ENCODE results near the gene LRFN2. TPM values are rescaled to one million over a fixed set of nuclear protein-coding genes. Genes with fewer than 3 reads are reported as not detected.

The LRFN2 gene
- polyA plus RNA-seq, 1 of the 3 experiments (the other 2 are of a cell fraction), result 0.02 TPM

DNA sequence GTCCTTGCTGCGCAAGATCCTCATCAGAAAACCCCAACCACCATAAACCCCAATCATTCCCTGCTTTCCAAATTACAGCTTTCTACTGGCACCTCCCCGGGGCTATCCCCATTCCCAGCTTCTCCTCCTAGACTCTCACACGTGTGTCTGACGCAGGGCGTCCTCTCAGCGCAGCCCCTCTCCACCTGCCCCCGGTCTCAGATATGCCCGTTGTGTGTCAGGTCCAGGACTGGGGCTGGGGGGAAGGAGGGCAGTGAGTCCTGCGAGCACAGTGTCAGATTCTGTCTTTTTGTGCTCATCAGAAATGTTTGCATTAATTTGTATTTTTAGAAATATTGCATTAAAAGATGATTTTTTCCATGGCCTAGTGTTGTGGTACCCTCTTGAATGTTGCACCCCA is 48.6 kb downstream of the LRFN2 start:
- Histone ChIP-seq H3K27me3 (ENCODE audit: insufficient read depth) (no peaks in the 10 kb centered on the region), H3F3A (replicated peaks; ENCODE audit: insufficient read depth) (no peaks in the 10 kb centered on the region), H3K9me2 (no peaks in the 10 kb centered on the region), H2AFZ (ENCODE audit: low read depth) (no peak overlapping the region), H3K36me3 (replicated peaks in 1 of 2; ENCODE audit: control insufficient read depth in 1 of 2, insufficient read depth in 2 of 2, low read length in 1 of 2) (no peaks in the 10 kb centered on the region), H3K4me3 (ENCODE audit: low read depth in 2 of 2, low read length in 1 of 2) (no peak overlapping the region), H4K20me1 (ENCODE audit: insufficient read depth) (no peaks in the 10 kb centered on the region), H3K27ac (ENCODE audit: low read depth in 2 of 2, low read length in 1 of 2) (no peak overlapping the region), H3K9ac (no peak overlapping the region), H3K79me2 (ENCODE audit: insufficient read depth) (no peaks in the 10 kb centered on the region), H3K4me1 (ENCODE audit: control insufficient read depth in 1 of 2, insufficient read depth in 2 of 2, low read depth in 1 of 2, low read length in 1 of 2) (peaks cover 0 to 59% of the 10 kb centered on the region in 2 experiments; a peak in 2 of 4 replicates), H3K9me3 (no peaks in the 10 kb centered on the region), H3K4me2 (no peak overlapping the region)
- ChIA-PET CTCF (interaction anchor here (1.2 kb wide), 1 partner anchor 374 kb away, joined by 3 read pairs; no protein-coding TSS in a partner anchor), POLR2A (interaction anchor here (1.5 kb wide), 1 partner anchor 202 kb away, joined by 3 read pairs; no protein-coding TSS in a partner anchor)
- WGBS (ENCODE audit: low lambda C conversion rate), result 45% methylated on average over 9 of the region's 9 CpGs
- TF ChIP-seq MEF2A (IDR thresholded peaks at IDR 0.05; ENCODE audit: borderline replicate concordance, low read depth), result no peak
- no peak for TF ChIP-seq TCF12 (IDR thresholded peaks at IDR 0.05)
- no peak for TF ChIP-seq REST (IDR thresholded peaks at IDR 0.05; ENCODE audit: low read depth, low read length)
- no peak for TF ChIP-seq NFIC (IDR thresholded peaks at IDR 0.05; ENCODE audit: borderline replicate concordance)
- no peak for TF ChIP-seq PBX3 (IDR thresholded peaks at IDR 0.05)
- TF ChIP-seq CTCF (IDR thresholded peaks at IDR 0.05), result no peak
- no peak for TF ChIP-seq POLR2AphosphoS5 (IDR thresholded peaks at IDR 0.05; ENCODE audit: low read depth, low read length)
- TF ChIP-seq SMC3 (IDR thresholded peaks at IDR 0.05; ENCODE audit: low read depth, low read length), result no peak
- TF ChIP-seq RCOR1 (IDR thresholded peaks at IDR 0.05; ENCODE audit: low read length), result no peak
- no peak for TF ChIP-seq GABPA (IDR thresholded peaks at IDR 0.05; ENCODE audit: low read depth)
- TF ChIP-seq GATA2 (CRISPR knock-in tag; IDR thresholded peaks at IDR 0.05), result no peak
- TF ChIP-seq, protein P1, sequence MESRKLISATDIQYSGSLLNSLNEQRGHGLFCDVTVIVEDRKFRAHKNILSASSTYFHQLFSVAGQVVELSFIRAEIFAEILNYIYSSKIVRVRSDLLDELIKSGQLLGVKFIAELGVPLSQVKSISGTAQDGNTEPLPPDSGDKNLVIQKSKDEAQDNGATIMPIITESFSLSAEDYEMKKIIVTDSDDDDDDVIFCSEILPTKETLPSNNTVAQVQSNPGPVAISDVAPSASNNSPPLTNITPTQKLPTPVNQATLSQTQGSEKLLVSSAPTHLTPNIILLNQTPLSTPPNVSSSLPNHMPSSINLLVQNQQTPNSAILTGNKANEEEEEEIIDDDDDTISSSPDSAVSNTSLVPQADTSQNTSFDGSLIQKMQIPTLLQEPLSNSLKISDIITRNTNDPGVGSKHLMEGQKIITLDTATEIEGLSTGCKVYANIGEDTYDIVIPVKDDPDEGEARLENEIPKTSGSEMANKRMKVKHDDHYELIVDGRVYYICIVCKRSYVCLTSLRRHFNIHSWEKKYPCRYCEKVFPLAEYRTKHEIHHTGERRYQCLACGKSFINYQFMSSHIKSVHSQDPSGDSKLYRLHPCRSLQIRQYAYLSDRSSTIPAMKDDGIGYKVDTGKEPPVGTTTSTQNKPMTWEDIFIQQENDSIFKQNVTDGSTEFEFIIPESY (IDR thresholded peaks at IDR 0.05; ENCODE audit: borderline replicate concordance, low read depth), result no peak
- TF ChIP-seq TAF1 (IDR thresholded peaks at IDR 0.05; ENCODE audit: borderline replicate concordance, low read depth, low read length), result no peak
- TF ChIP-seq CHD2 (IDR thresholded peaks at IDR 0.05; ENCODE audit: low read length, partially characterized antibody), result no peak
- TF ChIP-seq EP300 (IDR thresholded peaks at IDR 0.05; ENCODE audit: borderline replicate concordance in 1 of 2, low read depth in 1 of 2, low read length in 1 of 2), result no peak
- TF ChIP-seq SIN3A (IDR thresholded peaks at IDR 0.05; ENCODE audit: borderline replicate concordance, low read depth, low read length), result no peak
- TF ChIP-seq FOSL2 (IDR thresholded peaks at IDR 0.05; ENCODE audit: borderline replicate concordance, low read depth), result no peak
- TF ChIP-seq TEAD4 (IDR thresholded peaks at IDR 0.05; ENCODE audit: borderline replicate concordance, insufficient read depth), result no peak
- no peak for DNase-seq
